Sigmoid colon (tissue), 4 donors: Measurements from ENCODE around the gene TEX48.

Experiments
- POLR2A ChIP-seq, 2 donors: fragments of 450-650 bp; IDR thresholded peaks; one replicate each; pipeline ENCODE4 v1.6.1; 2016; ENCODE audit warnings: antibody characterized with exemption in 2 of 2, mild to moderate bottlenecking in 2 of 2, moderate library complexity in 2 of 2
- POLR2AphosphoS5 ChIP-seq, 4 donors: sonication (generic); formaldehyde crosslinking; IDR thresholded peaks; one replicate each; pipeline ENCODE4 v1.6.1; 2017; ENCODE audit warnings: antibody characterized with exemption in 4 of 4
- TF ChIP-seq, protein P1 (sequence below), 4 experiments: fragments of 450-650 bp in 3 of 4; fragments of 200-600 bp in 1 of 4; IDR thresholded peaks; one replicate each; pipeline ENCODE4 v1.5.1; 2016 to 2019; ENCODE audit warnings: antibody characterized with exemption in 4 of 4, mild to moderate bottlenecking in 3 of 4, moderate library complexity in 2 of 4

DNA sequence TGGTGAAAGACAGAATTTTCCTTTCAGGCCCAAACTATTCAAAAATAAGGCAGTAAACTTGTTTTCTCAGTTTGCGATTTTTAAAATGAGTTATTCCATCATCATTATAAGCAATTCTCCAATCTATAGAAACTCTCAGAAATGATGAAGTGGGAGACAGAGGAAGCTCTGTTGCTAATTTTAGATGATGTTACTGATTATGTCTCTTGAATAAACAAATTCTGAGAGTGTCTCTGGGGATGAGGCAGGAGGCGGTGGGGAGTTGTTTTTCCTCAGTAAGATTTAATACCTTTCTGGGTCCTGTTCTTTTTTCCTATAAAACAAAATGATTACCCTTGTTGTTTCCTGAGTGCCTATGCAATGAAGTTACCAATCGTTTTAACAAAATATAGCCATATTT lies 43.9 kb upstream of the TEX48 start:
- no peak for TF ChIP-seq POLR2AphosphoS5 (IDR thresholded peaks at IDR 0.05)
- TF ChIP-seq, protein P1, sequence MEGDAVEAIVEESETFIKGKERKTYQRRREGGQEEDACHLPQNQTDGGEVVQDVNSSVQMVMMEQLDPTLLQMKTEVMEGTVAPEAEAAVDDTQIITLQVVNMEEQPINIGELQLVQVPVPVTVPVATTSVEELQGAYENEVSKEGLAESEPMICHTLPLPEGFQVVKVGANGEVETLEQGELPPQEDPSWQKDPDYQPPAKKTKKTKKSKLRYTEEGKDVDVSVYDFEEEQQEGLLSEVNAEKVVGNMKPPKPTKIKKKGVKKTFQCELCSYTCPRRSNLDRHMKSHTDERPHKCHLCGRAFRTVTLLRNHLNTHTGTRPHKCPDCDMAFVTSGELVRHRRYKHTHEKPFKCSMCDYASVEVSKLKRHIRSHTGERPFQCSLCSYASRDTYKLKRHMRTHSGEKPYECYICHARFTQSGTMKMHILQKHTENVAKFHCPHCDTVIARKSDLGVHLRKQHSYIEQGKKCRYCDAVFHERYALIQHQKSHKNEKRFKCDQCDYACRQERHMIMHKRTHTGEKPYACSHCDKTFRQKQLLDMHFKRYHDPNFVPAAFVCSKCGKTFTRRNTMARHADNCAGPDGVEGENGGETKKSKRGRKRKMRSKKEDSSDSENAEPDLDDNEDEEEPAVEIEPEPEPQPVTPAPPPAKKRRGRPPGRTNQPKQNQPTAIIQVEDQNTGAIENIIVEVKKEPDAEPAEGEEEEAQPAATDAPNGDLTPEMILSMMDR (IDR thresholded peaks at IDR 0.05): no peak
- TF ChIP-seq POLR2A (IDR thresholded peaks at IDR 0.05): no peak
